Measurements from ENCODE around the gene GALNT9.

DNA sequence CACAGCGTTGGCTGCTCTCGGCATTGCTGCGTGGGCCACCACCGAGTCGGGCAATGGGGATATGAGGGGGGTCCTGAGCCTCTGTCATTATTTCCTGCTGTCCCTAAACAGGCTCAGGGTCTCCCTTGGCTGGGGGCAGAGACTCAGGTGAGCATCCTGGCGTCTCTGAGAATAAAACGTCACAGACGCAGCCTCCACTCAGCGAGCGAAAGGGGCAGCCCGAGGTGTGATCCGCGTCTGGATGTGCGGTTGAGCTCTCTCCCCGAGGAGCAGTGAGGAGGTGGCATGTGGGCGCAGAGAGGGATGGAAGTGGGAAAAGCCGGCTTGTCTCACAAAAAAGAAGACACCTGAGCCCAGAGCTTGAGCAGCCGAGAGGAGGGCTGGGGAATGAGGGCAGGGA is 62.6 kb downstream of the GALNT9 start:
- TF ChIP-seq, protein P1, sequence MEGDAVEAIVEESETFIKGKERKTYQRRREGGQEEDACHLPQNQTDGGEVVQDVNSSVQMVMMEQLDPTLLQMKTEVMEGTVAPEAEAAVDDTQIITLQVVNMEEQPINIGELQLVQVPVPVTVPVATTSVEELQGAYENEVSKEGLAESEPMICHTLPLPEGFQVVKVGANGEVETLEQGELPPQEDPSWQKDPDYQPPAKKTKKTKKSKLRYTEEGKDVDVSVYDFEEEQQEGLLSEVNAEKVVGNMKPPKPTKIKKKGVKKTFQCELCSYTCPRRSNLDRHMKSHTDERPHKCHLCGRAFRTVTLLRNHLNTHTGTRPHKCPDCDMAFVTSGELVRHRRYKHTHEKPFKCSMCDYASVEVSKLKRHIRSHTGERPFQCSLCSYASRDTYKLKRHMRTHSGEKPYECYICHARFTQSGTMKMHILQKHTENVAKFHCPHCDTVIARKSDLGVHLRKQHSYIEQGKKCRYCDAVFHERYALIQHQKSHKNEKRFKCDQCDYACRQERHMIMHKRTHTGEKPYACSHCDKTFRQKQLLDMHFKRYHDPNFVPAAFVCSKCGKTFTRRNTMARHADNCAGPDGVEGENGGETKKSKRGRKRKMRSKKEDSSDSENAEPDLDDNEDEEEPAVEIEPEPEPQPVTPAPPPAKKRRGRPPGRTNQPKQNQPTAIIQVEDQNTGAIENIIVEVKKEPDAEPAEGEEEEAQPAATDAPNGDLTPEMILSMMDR (conservative IDR thresholded peaks at IDR 0.05 in 1 of 2, IDR thresholded peaks at IDR 0.05 in 1 of 2; ENCODE audit: low read depth in 1 of 2, low read length in 2 of 2): no peak
- TF ChIP-seq EZH2 (IDR thresholded peaks at IDR 0.05; ENCODE audit: low read length, missing control alignments): no peak
